A673 (cell line): ENCODE results near the gene EMC1. TPM values are rescaled to one million over a fixed set of nuclear protein-coding genes. Genes with fewer than 3 reads are reported as not detected.

Source experiments
- BruUV-seq: library from RNA; stranded (reverse); fragments of 400-500 nt; replicated peaks from 2 replicates; lab custom pipeline; 2021; lab: Mats Ljungman, UMichigan
- CTCF ChIA-PET: fragments of 300-600 bp; sonication (Branson Sonifier 250); formaldehyde crosslinking; loops from one replicate; lab custom pipeline; 2022; ENCODE audit warnings: antibody characterized with exemption; lab: Charles Lee
- POLR2A ChIA-PET: fragments of 300-600 bp; sonication (Branson Sonifier 250); formaldehyde crosslinking; loops from one replicate; lab custom pipeline; 2022; ENCODE audit warnings: antibody characterized with exemption; ENCODE audit not compliant: low non-redundant PET; lab: Charles Lee
- DNase-seq: peaks from one replicate; pipeline ENCODE4 v3.0.0-alpha.2; 2015; ENCODE audit warnings: low spot score
- H3K27ac ChIP-seq: fragments of 200-600 bp; sonication (generic); 2 replicates; pipeline ENCODE4 v1.5.1; 2016; ENCODE audit warnings: mixed run types, low read depth, mild to moderate bottlenecking, mixed read lengths, antibody characterized with exemption, low read length; ENCODE audit not compliant: poor library complexity, severe bottlenecking
- H3K27me3 ChIP-seq: fragments of 200-600 bp; sonication (generic); replicated peaks from 2 replicates; pipeline ENCODE4 v1.6.1; 2017; ENCODE audit warnings: mixed run types, low read depth, mild to moderate bottlenecking, mixed read lengths, antibody characterized with exemption, low read length; ENCODE audit not compliant: insufficient read depth, poor library complexity
- H3K36me3 ChIP-seq: fragments of 200-600 bp; sonication (generic); 2 replicates; pipeline ENCODE4 v1.6.1; 2016; ENCODE audit warnings: mixed run types, mild to moderate bottlenecking, mixed read lengths, antibody characterized with exemption, low read length; ENCODE audit not compliant: insufficient read depth, poor library complexity, severe bottlenecking
- H3K4me1 ChIP-seq: fragments of 200-600 bp; sonication (generic); 2 replicates; pipeline ENCODE4 v1.6.1; 2017; ENCODE audit warnings: mixed run types, mild to moderate bottlenecking, mixed read lengths, antibody characterized with exemption, low read length; ENCODE audit not compliant: insufficient read depth, poor library complexity, severe bottlenecking
- H3K4me3 ChIP-seq: fragments of 200-600 bp; sonication (generic); 2 replicates; pipeline ENCODE4 v1.5.1; 2016; ENCODE audit warnings: low read depth, mixed run types, mild to moderate bottlenecking, mixed read lengths, low read length; ENCODE audit not compliant: poor library complexity, severe bottlenecking
- H3K9me3 ChIP-seq: fragments of 200-600 bp; sonication (generic); 2 replicates; pipeline ENCODE4 v1.6.1; 2016; ENCODE audit warnings: mixed run types, low read depth, mild to moderate bottlenecking, mixed read lengths, antibody characterized with exemption, low read length; ENCODE audit not compliant: poor library complexity, severe bottlenecking
- EZH2 ChIP-seq: fragments of 200-600 bp; sonication (generic); IDR thresholded peaks from 2 replicates; pipeline ENCODE4 v1.6.1; 2017; ENCODE audit warnings: borderline replicate concordance, low read depth, mild to moderate bottlenecking, mixed read lengths, antibody characterized with exemption, low read length; ENCODE audit not compliant: poor library complexity, severe bottlenecking
- intact Hi-C: fragments of 100-400 bp; cut with micrococcal nuclease; formaldehyde crosslinking; loops from one replicate; pipeline ENCODE4 v1.10.0; 2022; ENCODE audit not compliant: unreplicated experiment
- total RNA-seq: library from RNA; stranded (reverse); gene quantifications from 2 replicates; pipeline ENCODE4 v1.2.3, GENCODE V29; 2021
- TF ChIP-seq, protein P1 (sequence below): fragments of 300-800, 200-600 bp; sonication (generic); conservative IDR thresholded peaks from 2 replicates; pipeline ENCODE4 v1.5.1; 2017; ENCODE audit warnings: low read depth, mild to moderate bottlenecking, antibody characterized with exemption, low read length, moderate library complexity, mixed read lengths

EMC1 gene
- total RNA-seq, 1 experiment from 2014 or later, result 84.3 TPM

DNA sequence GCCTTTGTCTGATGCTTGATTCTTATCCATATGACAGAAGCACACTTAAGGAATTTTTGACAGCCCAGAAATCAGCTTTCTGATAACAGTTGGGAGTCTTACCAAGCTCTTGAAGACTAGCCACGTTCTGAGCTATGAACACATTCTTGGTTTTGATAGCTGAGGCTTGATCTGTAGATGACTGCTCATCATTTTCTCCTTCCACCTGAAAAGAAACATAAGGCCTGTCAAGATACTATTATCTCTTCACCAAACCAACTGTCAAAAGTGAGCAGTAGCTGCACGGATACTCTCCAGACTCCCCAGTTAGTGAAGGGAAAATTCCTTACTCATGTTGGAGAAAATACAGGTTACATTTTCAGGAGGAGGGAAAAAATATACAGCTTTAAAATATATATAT is 53.5 kb downstream of the EMC1 start:
- CTCF ChIA-PET, result no interaction called here
- no TSS peak for BruUV-seq

DNA sequence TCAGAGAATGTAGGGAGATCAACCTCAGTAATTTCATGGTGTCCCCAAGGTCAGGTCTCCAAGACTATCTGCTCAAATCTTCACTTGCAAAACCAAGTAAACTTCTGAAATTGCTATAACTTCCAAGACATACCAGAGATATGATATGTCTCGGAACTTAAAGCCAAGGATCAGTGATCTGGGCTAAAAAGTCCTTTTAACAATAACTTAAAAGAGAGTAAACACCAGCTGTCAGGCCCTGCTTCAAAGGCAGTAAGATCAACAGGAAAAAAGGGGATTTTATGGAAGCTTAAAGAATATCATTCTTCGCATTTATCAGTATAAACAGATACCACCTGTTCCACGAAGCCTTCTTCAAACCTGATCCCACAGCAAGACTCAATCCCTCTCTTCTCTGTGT is 55.0 kb downstream of the EMC1 start:
- ChIA-PET CTCF (no interaction called here), POLR2A (no interaction called here)
- TSS peak; percentile 3 for BruUV-seq
- intact Hi-C loops, result loop anchor here (5.0 kb wide), 1 partner anchor 456 kb away; no protein-coding TSS in a partner anchor
- Histone ChIP-seq H3K4me3 (no peak overlapping the region), H3K36me3 (peaks cover 88% of the 10 kb centered on the region), H3K9me3 (no peaks in the 10 kb centered on the region), H3K4me1 (no peaks in the 10 kb centered on the region), H3K27ac (no peak overlapping the region), H3K27me3 (no peaks in the 10 kb centered on the region)
- no peak for DNase-seq
- TF ChIP-seq EZH2, result no peak
- TF ChIP-seq, protein P1, sequence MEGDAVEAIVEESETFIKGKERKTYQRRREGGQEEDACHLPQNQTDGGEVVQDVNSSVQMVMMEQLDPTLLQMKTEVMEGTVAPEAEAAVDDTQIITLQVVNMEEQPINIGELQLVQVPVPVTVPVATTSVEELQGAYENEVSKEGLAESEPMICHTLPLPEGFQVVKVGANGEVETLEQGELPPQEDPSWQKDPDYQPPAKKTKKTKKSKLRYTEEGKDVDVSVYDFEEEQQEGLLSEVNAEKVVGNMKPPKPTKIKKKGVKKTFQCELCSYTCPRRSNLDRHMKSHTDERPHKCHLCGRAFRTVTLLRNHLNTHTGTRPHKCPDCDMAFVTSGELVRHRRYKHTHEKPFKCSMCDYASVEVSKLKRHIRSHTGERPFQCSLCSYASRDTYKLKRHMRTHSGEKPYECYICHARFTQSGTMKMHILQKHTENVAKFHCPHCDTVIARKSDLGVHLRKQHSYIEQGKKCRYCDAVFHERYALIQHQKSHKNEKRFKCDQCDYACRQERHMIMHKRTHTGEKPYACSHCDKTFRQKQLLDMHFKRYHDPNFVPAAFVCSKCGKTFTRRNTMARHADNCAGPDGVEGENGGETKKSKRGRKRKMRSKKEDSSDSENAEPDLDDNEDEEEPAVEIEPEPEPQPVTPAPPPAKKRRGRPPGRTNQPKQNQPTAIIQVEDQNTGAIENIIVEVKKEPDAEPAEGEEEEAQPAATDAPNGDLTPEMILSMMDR, result no peak

More for the DNA sequence above, 53.5 kb downstream of the EMC1 start:
- no peaks in the 10 kb centered on the region for H3K27me3 ChIP-seq
- peaks cover 73% of the 10 kb centered on the region for H3K36me3 ChIP-seq
- H3K4me1 ChIP-seq, result no peaks in the 10 kb centered on the region
- no peak overlapping the region for H3K4me3 ChIP-seq
- POLR2A ChIA-PET, result no interaction called here
- H3K9me3 ChIP-seq, result no peaks in the 10 kb centered on the region
- TF ChIP-seq, protein P1, result no peak
- no peak for TF ChIP-seq EZH2
- intact Hi-C loops, result loop anchor here (5.0 kb wide), 1 partner anchor 454 kb away; no protein-coding TSS in a partner anchor
- H3K27ac ChIP-seq, result no peak overlapping the region
- DNase-seq, result no peak

DNA sequence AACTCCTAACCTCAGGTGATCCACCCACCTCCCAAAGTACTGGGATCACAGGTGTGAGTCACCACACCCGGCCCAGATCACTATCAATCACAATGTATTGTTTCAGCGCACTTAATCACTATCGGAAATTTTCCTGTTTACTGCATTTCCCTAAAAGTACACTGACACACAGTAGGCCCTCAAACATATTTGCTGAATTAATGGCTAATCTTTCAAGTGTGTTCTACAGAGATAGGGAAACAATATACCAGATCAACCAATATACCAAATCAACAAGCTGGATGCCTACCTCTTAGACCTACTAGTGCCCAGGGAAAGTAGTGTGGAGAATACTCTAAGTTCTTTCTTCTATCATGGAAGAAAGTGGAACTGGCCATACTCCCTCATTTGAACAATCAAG is 58.3 kb downstream of the EMC1 start:
- intact Hi-C loops, result no loop called here
- POLR2A ChIA-PET, result interaction anchor here (1.2 kb wide), 1 partner anchor 12 kb away, joined by 3 read pairs; no protein-coding TSS in a partner anchor
- Histone ChIP-seq H3K9me3 (no peaks in the 10 kb centered on the region), H3K27me3 (no peaks in the 10 kb centered on the region), H3K4me1 (no peaks in the 10 kb centered on the region), H3K36me3 (peaks cover 86% of the 10 kb centered on the region), H3K27ac (no peak overlapping the region), H3K4me3 (no peak overlapping the region)
- BruUV-seq, result no TSS peak
- CTCF ChIA-PET, result no interaction called here
- no peak for DNase-seq
- TF ChIP-seq EZH2, result no peak
- TF ChIP-seq, protein P1, result no peak
